Activated CD8-positive, alpha-beta memory T cell treated with anti-CD3 and anti-CD28 coated beads, Interleukin-2, amount 10 ng/mL, durations not matched to agents 7 days and 5 days (primary cell): ENCODE measurements around the gene MYBL2. TPM values are rescaled to one million over a fixed set of nuclear protein-coding genes. Genes with fewer than 3 reads are reported as not detected.
"Not testable (repeated sequence)": the region's sequence is repeated elsewhere in the genome, so short reads cannot be mapped to it uniquely, and the experiment has no call there.

ENCODE experiments used
- ATAC-seq: fragments of 150-1000 bp; cut with Tn5 transposase; one replicate; pipeline ENCODE4 v1.10.0; 2021; ENCODE audit warnings: moderate library complexity
- CTCF ChIA-PET: fragments of 350-600 bp; sonication (Branson Sonifier 250); formaldehyde crosslinking; loops from one replicate; lab custom pipeline; 2021; ENCODE audit warnings: antibody characterized with exemption; lab: Charles Lee
- DNase-seq: peaks from one replicate; pipeline ENCODE4 v3.0.0-alpha.2; 2020
- H3K27ac Mint-ChIP-seq: one replicate; pipeline ENCODE4 v1.8.0; 2021; ENCODE audit warnings: mild to moderate bottlenecking, mixed read lengths
- H3K27me3 Mint-ChIP-seq: one replicate; pipeline ENCODE4 v1.8.0; 2021; ENCODE audit warnings: mixed read lengths
- H3K36me3 Mint-ChIP-seq: one replicate; pipeline ENCODE4 v1.8.0; 2021; ENCODE audit warnings: mild to moderate bottlenecking, mixed read lengths
- H3K4me1 Mint-ChIP-seq: one replicate; pipeline ENCODE4 v1.8.0; 2021; ENCODE audit warnings: mixed read lengths
- H3K4me3 Mint-ChIP-seq: one replicate; pipeline ENCODE4 v1.8.0; 2021; ENCODE audit warnings: mild to moderate bottlenecking, moderate library complexity, mixed read lengths
- H3K9me3 Mint-ChIP-seq: one replicate; pipeline ENCODE4 v1.8.0; 2022; ENCODE audit warnings: low read depth, mixed read lengths
- total RNA-seq, 2 experiments: library from RNA; stranded (reverse); gene quantifications; one replicate each; pipeline ENCODE4 v1.2.3, GENCODE V29; 2021

The MYBL2 gene
- total RNA-seq, result 100 to 1,000 TPM; 114 to 118 TPM

GRCh38 chr20:43666376-43667328, at the start of gene MYBL2:
MYBL2 (plus strand) TSS chr20:43667114; CDS start chr20:43667284, 170 bp downstream.
- Mint-ChIP-seq H3K36me3 (peaks cover 9% of the 10 kb centered on the region), H3K27ac (peak within 1 kb of the TSS; percentile 71), H3K27me3 (peaks cover 14% of the 10 kb centered on the region), H3K4me1 (peaks cover 20% of the 10 kb centered on the region), H3K4me3 (peak within 1 kb of the TSS; percentile 76), H3K9me3 (no peaks in the 10 kb centered on the region)
- peak; percentile 78 for DNase-seq
- ATAC-seq, result peak; percentile 94
- CTCF ChIA-PET, result interaction anchor here (1.0 kb wide), 1 partner anchor 128 kb away, joined by 3 read pairs; no protein-coding TSS in a partner anchor

GRCh38 chr20:43631598-43631997, 35.3 kb upstream of the MYBL2 start:
- no peak for DNase-seq
- Mint-ChIP-seq H3K4me1 (no peaks in the 10 kb centered on the region), H3K27me3 (no peaks in the 10 kb centered on the region), H3K4me3 (no peak overlapping the region), H3K27ac (no peak overlapping the region), H3K9me3 (no peaks in the 10 kb centered on the region), H3K36me3 (peaks cover 7% of the 10 kb centered on the region)
- CTCF ChIA-PET, result no interaction called here
- no peak for ATAC-seq

- Mint-ChIP-seq H3K4me1 (no peaks in the 10 kb centered on the region), H3K27me3 (no peaks in the 10 kb centered on the region), H3K9me3 (no peaks in the 10 kb centered on the region), H3K36me3 (peaks cover 13% of the 10 kb centered on the region), H3K27ac (no peak overlapping the region), H3K4me3 (no peak overlapping the region)
- ATAC-seq (no peak), DNase-seq (no peak)
- CTCF ChIA-PET, result interaction anchor here (0.8 kb wide), 1 partner anchor 1459 kb away, joined by 3 read pairs; no protein-coding TSS in a partner anchor
These were observed 30.5 kb upstream of the MYBL2 start for GRCh38 chr20:43636429-43636828.

GRCh38 chr20:43642548-43642947, 24.4 kb upstream of the MYBL2 start:
- Mint-ChIP-seq H3K27me3 (no peaks in the 10 kb centered on the region), H3K4me1 (no peaks in the 10 kb centered on the region), H3K36me3 (peaks cover 9% of the 10 kb centered on the region), H3K4me3 (no peak overlapping the region), H3K9me3 (no peaks in the 10 kb centered on the region), H3K27ac (no peak overlapping the region)
- ATAC-seq, result no peak
- CTCF ChIA-PET, result no interaction called here
- no peak for DNase-seq

GRCh38 chr20:43650997-43651525, 15.9 kb upstream of the MYBL2 start:
- Mint-ChIP-seq H3K27me3 (no peaks in the 10 kb centered on the region), H3K27ac (no peak overlapping the region), H3K4me3 (no peak overlapping the region), H3K36me3 (peaks cover 2% of the 10 kb centered on the region), H3K9me3 (no peaks in the 10 kb centered on the region), H3K4me1 (no peaks in the 10 kb centered on the region)
- CTCF ChIA-PET, result no interaction called here
- ATAC-seq (no peak), DNase-seq (no peak)

- H3K36me3 Mint-ChIP-seq, H3K4me3 Mint-ChIP-seq, H3K9me3 Mint-ChIP-seq, DNase-seq, H3K27me3 Mint-ChIP-seq, H3K4me1 Mint-ChIP-seq, ATAC-seq, H3K27ac Mint-ChIP-seq: not testable (repeated sequence)
- CTCF ChIA-PET, result interaction anchor here (1.1 kb wide), 1 partner anchor 12 kb away, joined by 3 read pairs; no protein-coding TSS in a partner anchor
These were observed 15.2 kb upstream of the MYBL2 start for GRCh38 chr20:43651650-43652184.

GRCh38 chr20:43653966-43654365, 12.9 kb upstream of the MYBL2 start:
- Mint-ChIP-seq H3K36me3 (no peaks in the 10 kb centered on the region), H3K27ac (no peak overlapping the region), H3K9me3 (no peaks in the 10 kb centered on the region), H3K4me3 (no peak overlapping the region), H3K4me1 (peaks cover 9% of the 10 kb centered on the region), H3K27me3 (no peaks in the 10 kb centered on the region)
- DNase-seq, result no peak
- ATAC-seq, result no peak
- CTCF ChIA-PET, result no interaction called here

- H3K36me3 Mint-ChIP-seq, H3K4me1 Mint-ChIP-seq, H3K27me3 Mint-ChIP-seq, H3K4me3 Mint-ChIP-seq, DNase-seq, H3K27ac Mint-ChIP-seq, H3K9me3 Mint-ChIP-seq, ATAC-seq: not testable (repeated sequence)
- CTCF ChIA-PET, result interaction anchor here (1.6 kb wide), 1 partner anchor 117 kb away, joined by 6 read pairs; no protein-coding TSS in a partner anchor
These were observed 11.7 kb upstream of the MYBL2 start for GRCh38 chr20:43655176-43655575.

GRCh38 chr20:43655937-43656336, 11.0 kb upstream of the MYBL2 start:
- Mint-ChIP-seq H3K9me3 (no peaks in the 10 kb centered on the region), H3K27me3 (no peaks in the 10 kb centered on the region), H3K27ac (peak overlapping the region; percentile 54), H3K4me3 (peak overlapping the region; percentile 50), H3K4me1 (peaks cover 9% of the 10 kb centered on the region), H3K36me3 (no peaks in the 10 kb centered on the region)
- DNase-seq (no peak), ATAC-seq (no peak)
- CTCF ChIA-PET, result interaction anchor here (1.6 kb wide), 1 partner anchor 118 kb away, joined by 6 read pairs; no protein-coding TSS in a partner anchor

GRCh38 chr20:43658069-43658722, 8.7 kb upstream of the MYBL2 start:
- CTCF ChIA-PET, result interaction anchor here (0.7 kb wide), 1 partner anchor 16 kb away, joined by 3 read pairs; no protein-coding TSS in a partner anchor
- peak overlapping the region; percentile 89 for H3K27ac Mint-ChIP-seq

GRCh38 chr20:43658723-43659419, 8.0 kb upstream of the MYBL2 start:
- no peak for DNase-seq
- Mint-ChIP-seq H3K36me3 (no peaks in the 10 kb centered on the region), H3K27me3 (no peaks in the 10 kb centered on the region), H3K4me1 (peaks cover 9% of the 10 kb centered on the region), H3K9me3 (no peaks in the 10 kb centered on the region), H3K4me3 (no peak overlapping the region), H3K27ac (no peak overlapping the region)
- no peak for ATAC-seq
- CTCF ChIA-PET, result interaction anchor here (0.7 kb wide), 2 partner anchors 17 to 210 kb away, joined by 3 to 4 read pairs; no protein-coding TSS in a partner anchor

More at GRCh38 chr20:43658069-43658722, 8.7 kb upstream of the MYBL2 start:
- peak; percentile 27 for ATAC-seq
- no peaks in the 10 kb centered on the region for H3K9me3 Mint-ChIP-seq
- H3K4me1 Mint-ChIP-seq, result peaks cover 9% of the 10 kb centered on the region
- DNase-seq, result peak; percentile 55
- H3K27me3 Mint-ChIP-seq, result no peaks in the 10 kb centered on the region
- no peaks in the 10 kb centered on the region for H3K36me3 Mint-ChIP-seq
- peak overlapping the region; percentile 95 for H3K4me3 Mint-ChIP-seq

- Mint-ChIP-seq H3K36me3 (no peaks in the 10 kb centered on the region), H3K4me1 (peaks cover 7% of the 10 kb centered on the region), H3K27me3 (peaks cover 14% of the 10 kb centered on the region), H3K27ac (no peak overlapping the region), H3K9me3 (no peaks in the 10 kb centered on the region), H3K4me3 (no peak overlapping the region)
- ATAC-seq (no peak), DNase-seq (no peak)
- CTCF ChIA-PET, result no interaction called here
These were observed 3.8 kb upstream of the MYBL2 start for GRCh38 chr20:43662943-43663655.
